ENCODE results near the gene NELFCD.
"Not testable (repeated sequence)": the region's sequence is repeated elsewhere in the genome, so short reads cannot be mapped to it uniquely, and the experiment has no call there.

- not testable (repeated sequence) for TF ChIP-seq POLR2AphosphoS5, POLR2A (IDR thresholded peaks at IDR 0.05; ENCODE audit: low read depth, low read length)
Measured at GRCh38 chr20:59011874-59012157, 30.8 kb downstream of the NELFCD start.
